PC-3 (cell line): ENCODE measurements around the gene TRAFD1. TPM values are rescaled to one million over a fixed set of nuclear protein-coding genes. Genes with fewer than 3 reads are reported as not detected.
"Not testable (repeated sequence)": the region's sequence is repeated elsewhere in the genome, so short reads cannot be mapped to it uniquely, and the experiment has no call there.

Experiments
- ATAC-seq: fragments of 200-7000 bp; cut with Tn5 transposase; 2 replicates; pipeline ENCODE4 v1.9.1; 2020; ENCODE audit warnings: mild to moderate bottlenecking, moderate library complexity
- BruUV-seq: library from RNA; stranded (reverse); fragments of 400-500 nt; replicated peaks from 2 replicates; lab custom pipeline; 2021; lab: Mats Ljungman, UMichigan
- CTCF ChIA-PET: fragments of 300-600 bp; sonication (Branson Sonifier 250); formaldehyde crosslinking; loops from one replicate; lab custom pipeline; 2022; ENCODE audit warnings: antibody characterized with exemption; lab: Charles Lee
- POLR2A ChIA-PET: fragments of 300-600 bp; sonication (Branson Sonifier 250); formaldehyde crosslinking; loops from one replicate; lab custom pipeline; 2022; ENCODE audit warnings: antibody characterized with exemption; ENCODE audit not compliant: unreplicated experiment; lab: Charles Lee
- DNase-seq: peaks from one replicate; pipeline ENCODE4 v3.0.0-alpha.2; 2015
- H2AFZ ChIP-seq: fragments of 300-600 bp; sonication (generic); 2 replicates; pipeline ENCODE4 v1.6.0; 2016; ENCODE audit warnings: antibody characterized with exemption, low read length
- H3F3A ChIP-seq: fragments of 300-600 bp; sonication (generic); one replicate; pipeline ENCODE4 v1.6.0; 2017; ENCODE audit warnings: antibody characterized with exemption, low read length, control low read depth, mild to moderate bottlenecking; ENCODE audit not compliant: unreplicated experiment
- H3K27ac ChIP-seq: fragments of 300-600 bp; sonication (generic); 2 replicates; pipeline ENCODE4 v1.5.1; 2016; ENCODE audit warnings: mild to moderate bottlenecking, low read length
- H3K27me3 ChIP-seq: fragments of 300-600 bp; sonication (generic); 2 replicates; pipeline ENCODE4 v1.6.1; 2016; ENCODE audit warnings: low read length, mixed read lengths
- H3K36me3 ChIP-seq: fragments of 300-600 bp; sonication (generic); 2 replicates; pipeline ENCODE4 v1.6.1; 2016; ENCODE audit warnings: low read depth, mixed run types, low read length, mixed read lengths
- H3K4me1 ChIP-seq: fragments of 300-600 bp; sonication (generic); 2 replicates; pipeline ENCODE4 v1.5.1; 2016; ENCODE audit warnings: low read length; ENCODE audit not compliant: insufficient read depth
- H3K4me2 ChIP-seq: fragments of 300-600 bp; sonication (generic); 2 replicates; pipeline ENCODE4 v1.6.0; 2016; ENCODE audit warnings: low read length
- H3K4me3 ChIP-seq: fragments of 300-600 bp; sonication (generic); 2 replicates; pipeline ENCODE4 v1.5.1; 2016; ENCODE audit warnings: mild to moderate bottlenecking, low read length, mixed read lengths
- H3K79me2 ChIP-seq: fragments of 300-600 bp; sonication (generic); 2 replicates; pipeline ENCODE4 v1.6.1; 2017; ENCODE audit warnings: low read length, mixed read lengths
- H3K9ac ChIP-seq: fragments of 300-600 bp; sonication (generic); 2 replicates; pipeline ENCODE4 v1.6.0; 2016; ENCODE audit warnings: mild to moderate bottlenecking, low read length
- H3K9me2 ChIP-seq: fragments of 300-600 bp; sonication (generic); replicated peaks from 2 replicates; pipeline ENCODE4 v1.6.1; 2016; ENCODE audit warnings: mixed run types, low read length, mixed read lengths
- H3K9me3 ChIP-seq: fragments of 300-600 bp; sonication (generic); 2 replicates; pipeline ENCODE4 v1.6.1; 2016; ENCODE audit warnings: low read length, mixed read lengths
- H4K20me1 ChIP-seq: fragments of 300-600 bp; sonication (generic); 2 replicates; pipeline ENCODE4 v1.6.1; 2016; ENCODE audit warnings: low read length, mixed read lengths
- EZH2 ChIP-seq: fragments of 300-600 bp; sonication (generic); IDR thresholded peaks from one replicate; pipeline ENCODE4 v1.6.1; 2017; ENCODE audit warnings: antibody characterized with exemption, mild to moderate bottlenecking, low read length; ENCODE audit not compliant: unreplicated experiment
- EZH2phosphoT487 ChIP-seq: fragments of 300-600 bp; sonication (generic); IDR thresholded peaks from 2 replicates; pipeline ENCODE4 v1.6.1; 2018; ENCODE audit warnings: mild to moderate bottlenecking, antibody characterized with exemption, low read length, borderline replicate concordance
- intact Hi-C: fragments of 100-400 bp; cut with micrococcal nuclease; formaldehyde crosslinking; loops from 2 replicates; pipeline ENCODE4 v1.9.0; 2023
- total RNA-seq: library from RNA; depleted of rRNA; stranded (reverse); fragments of >200 nt; gene quantifications from 2 replicates; pipeline ENCODE4 v1.2.3, GENCODE V29; 2014
- TF ChIP-seq, protein P1 (sequence below): fragments of 300-600 bp; sonication (generic); conservative IDR thresholded peaks from 2 replicates; pipeline ENCODE4 v1.5.1; 2017; ENCODE audit warnings: antibody characterized with exemption, low read depth, mild to moderate bottlenecking, low read length

The TRAFD1 gene
- total RNA-seq, 1 experiment from 2014 or later, result 34.1 TPM

DNA sequence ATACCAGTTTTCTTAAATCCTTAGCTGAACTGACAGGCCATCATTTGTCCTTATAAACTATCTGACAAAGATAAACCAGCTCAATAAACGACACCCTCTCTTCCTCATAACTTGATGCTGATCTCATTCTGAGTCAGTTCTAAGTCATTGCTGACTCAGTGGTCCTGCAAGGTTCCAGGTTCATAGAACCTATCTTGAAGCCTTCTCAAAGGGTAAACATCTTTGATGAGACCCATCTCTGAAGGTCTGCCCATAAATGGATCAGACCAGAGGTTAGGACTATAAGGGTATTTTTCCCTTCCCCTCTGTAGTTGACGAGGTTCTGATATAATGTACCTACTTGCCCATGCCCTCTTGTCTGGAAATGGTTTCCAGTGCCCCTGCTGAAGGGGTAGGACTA lies 28.7 kb upstream of the TRAFD1 start:
- TF ChIP-seq, protein P1, sequence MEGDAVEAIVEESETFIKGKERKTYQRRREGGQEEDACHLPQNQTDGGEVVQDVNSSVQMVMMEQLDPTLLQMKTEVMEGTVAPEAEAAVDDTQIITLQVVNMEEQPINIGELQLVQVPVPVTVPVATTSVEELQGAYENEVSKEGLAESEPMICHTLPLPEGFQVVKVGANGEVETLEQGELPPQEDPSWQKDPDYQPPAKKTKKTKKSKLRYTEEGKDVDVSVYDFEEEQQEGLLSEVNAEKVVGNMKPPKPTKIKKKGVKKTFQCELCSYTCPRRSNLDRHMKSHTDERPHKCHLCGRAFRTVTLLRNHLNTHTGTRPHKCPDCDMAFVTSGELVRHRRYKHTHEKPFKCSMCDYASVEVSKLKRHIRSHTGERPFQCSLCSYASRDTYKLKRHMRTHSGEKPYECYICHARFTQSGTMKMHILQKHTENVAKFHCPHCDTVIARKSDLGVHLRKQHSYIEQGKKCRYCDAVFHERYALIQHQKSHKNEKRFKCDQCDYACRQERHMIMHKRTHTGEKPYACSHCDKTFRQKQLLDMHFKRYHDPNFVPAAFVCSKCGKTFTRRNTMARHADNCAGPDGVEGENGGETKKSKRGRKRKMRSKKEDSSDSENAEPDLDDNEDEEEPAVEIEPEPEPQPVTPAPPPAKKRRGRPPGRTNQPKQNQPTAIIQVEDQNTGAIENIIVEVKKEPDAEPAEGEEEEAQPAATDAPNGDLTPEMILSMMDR, result no peak
- TF ChIP-seq EZH2phosphoT487 (no peak), EZH2 (no peak)
- no TSS peak for BruUV-seq
- H3K9me2 ChIP-seq, result no peaks in the 10 kb centered on the region
- no peaks in the 10 kb centered on the region for H3K9me3 ChIP-seq
- peak overlapping the region; percentile 76 for H3K27ac ChIP-seq
- peaks cover 96% of the 10 kb centered on the region for H3K79me2 ChIP-seq
- peak overlapping the region; percentile 55 for H3K4me2 ChIP-seq
- CTCF ChIA-PET, result interaction anchor here (0.6 to 1.5 kb wide), 3 partner anchors 15 to 240 kb away, joined by 3 to 4 read pairs (median 3); no protein-coding TSS in a partner anchor
- no peak overlapping the region; the same call in 1 of the 2 replicates for H3K4me3 ChIP-seq
- peak; percentile 87 for ATAC-seq
- DNase-seq, result peak; percentile 100
- peaks cover 31% of the 10 kb centered on the region for H3K4me1 ChIP-seq
- no peaks in the 10 kb centered on the region for H3K27me3 ChIP-seq
- H3K9ac ChIP-seq, result no peak overlapping the region
- intact Hi-C loops, result loop anchor here (1.0 kb wide), 1 partner anchor 29 kb away; the partner anchor contains the start of gene TRAFD1
- POLR2A ChIA-PET, result interaction anchor here (0.6 kb wide), 2 partner anchors 73 to 475 kb away, joined by 6 to 16 read pairs; no protein-coding TSS in a partner anchor
- peaks cover 9% of the 10 kb centered on the region for H3F3A ChIP-seq
- H4K20me1 ChIP-seq, result peaks cover 54% of the 10 kb centered on the region
- H2AFZ ChIP-seq, result no peak overlapping the region
- H3K36me3 ChIP-seq, result peaks cover 53% of the 10 kb centered on the region

DNA sequence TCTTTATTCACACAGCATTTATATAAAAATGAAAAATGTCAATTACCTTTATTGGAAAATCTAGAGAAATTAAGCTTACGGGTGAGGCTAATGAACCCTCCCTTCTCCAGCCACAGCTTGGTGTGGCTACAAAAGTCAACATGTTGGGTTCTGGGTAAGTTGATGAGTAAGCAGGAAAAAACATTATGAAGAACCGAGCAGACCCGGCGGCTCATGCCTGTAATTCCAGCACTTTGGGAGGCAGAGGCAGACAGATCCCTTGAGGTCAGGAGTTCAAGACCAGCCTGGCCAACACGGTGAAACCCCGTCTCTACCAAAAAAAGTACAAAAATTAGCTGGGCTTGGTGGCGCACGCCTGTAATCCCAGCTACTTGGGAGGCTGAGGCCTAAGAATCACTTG lies 27.7 kb upstream of the TRAFD1 start:
- no peaks in the 10 kb centered on the region for H3K9me2 ChIP-seq
- no peak overlapping the region for H2AFZ ChIP-seq
- H3K9me3 ChIP-seq, result no peaks in the 10 kb centered on the region
- no peak overlapping the region for H3K4me2 ChIP-seq
- peaks cover 49% of the 10 kb centered on the region for H3K36me3 ChIP-seq
- TSS peak; percentile 67 for BruUV-seq
- intact Hi-C loops, result no loop called here
- CTCF ChIA-PET, result interaction anchor here (0.7 kb wide), 1 partner anchor 15 kb away, joined by 8 read pairs; no protein-coding TSS in a partner anchor
- peaks cover 31% of the 10 kb centered on the region for H3K4me1 ChIP-seq
- peaks cover 96% of the 10 kb centered on the region for H3K79me2 ChIP-seq
- H3K27me3 ChIP-seq, result no peaks in the 10 kb centered on the region
- TF ChIP-seq, protein P1, result no peak
- TF ChIP-seq EZH2phosphoT487 (no peak), EZH2 (no peak)
- H3K9ac ChIP-seq, result no peak overlapping the region
- no peak overlapping the region for H3K4me3 ChIP-seq
- peak; percentile 62 for ATAC-seq
- H3K27ac ChIP-seq, result peak overlapping the region; percentile 76
- POLR2A ChIA-PET, result interaction anchor here (0.7 kb wide), 1 partner anchor 24 kb away, joined by 13 read pairs; no protein-coding TSS in a partner anchor
- H4K20me1 ChIP-seq, result peaks cover 60% of the 10 kb centered on the region
- DNase-seq, result peak; percentile 66
- peaks cover 9% of the 10 kb centered on the region for H3F3A ChIP-seq

DNA sequence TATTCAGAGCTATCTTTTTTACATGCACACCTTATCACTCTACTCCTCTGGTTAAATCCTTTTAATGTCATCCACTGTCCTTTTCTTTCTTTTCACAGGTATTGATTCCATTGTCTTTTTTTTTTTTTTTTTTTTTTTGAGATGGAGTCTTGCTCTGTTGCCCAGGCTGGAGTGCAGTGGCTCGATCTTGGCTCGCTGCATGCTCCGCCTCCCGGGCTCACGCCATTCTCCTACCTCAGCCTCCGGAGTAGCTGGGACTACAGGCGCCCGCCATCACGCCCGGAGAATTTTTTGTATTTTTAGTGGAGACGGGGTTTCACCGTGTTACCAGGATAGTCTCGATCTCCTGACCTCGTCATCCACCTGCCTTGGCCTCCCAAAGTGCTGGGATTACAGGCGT lies 24.9 kb upstream of the TRAFD1 start:
- H3K4me2 ChIP-seq, H3K27ac ChIP-seq, ATAC-seq, H3K4me3 ChIP-seq, H3K27me3 ChIP-seq, BruUV-seq, POLR2A ChIA-PET, H3K9me3 ChIP-seq, H3K9ac ChIP-seq, H2AFZ ChIP-seq, H3K9me2 ChIP-seq, intact Hi-C loops, DNase-seq, H3F3A ChIP-seq: not testable (repeated sequence)
- H4K20me1 ChIP-seq, result peaks cover 63% of the 10 kb centered on the region
- H3K4me1 ChIP-seq, result peaks cover 32% of the 10 kb centered on the region
- CTCF ChIA-PET, result interaction anchor here (0.7 kb wide), 1 partner anchor 35 kb away, joined by 4 read pairs; no protein-coding TSS in a partner anchor
- H3K36me3 ChIP-seq, result peaks cover 46% of the 10 kb centered on the region
- H3K79me2 ChIP-seq, result peaks cover 96% of the 10 kb centered on the region
